Mucosa of stomach (tissue), 1 donor: ENCODE data around the gene TIAM2.

Experiments used
- H3K27me3 ChIP-seq: one replicate; pipeline ENCODE4 v1.7.0; 2013; ENCODE audit warnings: mild to moderate bottlenecking, low read length; ENCODE audit not compliant: control insufficient read depth, insufficient read depth
- H3K36me3 ChIP-seq: one replicate; pipeline ENCODE4 v1.7.0; 2013; ENCODE audit warnings: low read length; ENCODE audit not compliant: control insufficient read depth, insufficient read depth
- H3K4me1 ChIP-seq: one replicate; pipeline ENCODE4 v1.7.0; 2013; ENCODE audit warnings: mild to moderate bottlenecking, low read length; ENCODE audit not compliant: control insufficient read depth, insufficient read depth
- H3K4me3 ChIP-seq: one replicate; pipeline ENCODE4 v1.7.0; 2013; ENCODE audit warnings: low read length
- H3K9ac ChIP-seq: one replicate; pipeline ENCODE4 v1.7.0; 2013; ENCODE audit warnings: mild to moderate bottlenecking, low read length, moderate library complexity
- H3K9me3 ChIP-seq: one replicate; pipeline ENCODE4 v1.7.0; 2013; ENCODE audit warnings: mild to moderate bottlenecking, low read length, moderate library complexity; ENCODE audit not compliant: control insufficient read depth
- donor health status: Pancreatic carcinoma.

TIAM2 gene

GRCh38 chr6:155036907-155037306 is 41.8 kb downstream of the TIAM2 start:
- no peak overlapping the region for H3K4me3 ChIP-seq
- no peaks in the 10 kb centered on the region for H3K36me3 ChIP-seq
- no peak overlapping the region for H3K9ac ChIP-seq
- no peaks in the 10 kb centered on the region for H3K4me1 ChIP-seq
- no peaks in the 10 kb centered on the region for H3K9me3 ChIP-seq
- H3K27me3 ChIP-seq: no peaks in the 10 kb centered on the region

GRCh38 chr6:155038104-155038503 is 43.0 kb downstream of the TIAM2 start:
- Histone ChIP-seq H3K4me1 (no peaks in the 10 kb centered on the region), H3K27me3 (no peaks in the 10 kb centered on the region), H3K9ac (no peak overlapping the region), H3K36me3 (no peaks in the 10 kb centered on the region), H3K9me3 (no peaks in the 10 kb centered on the region), H3K4me3 (no peak overlapping the region)

GRCh38 chr6:155038527-155038926 is 43.4 kb downstream of the TIAM2 start:
- no peaks in the 10 kb centered on the region for H3K4me1 ChIP-seq
- H3K4me3 ChIP-seq: no peak overlapping the region
- no peaks in the 10 kb centered on the region for H3K27me3 ChIP-seq
- H3K9me3 ChIP-seq: no peaks in the 10 kb centered on the region
- no peak overlapping the region for H3K9ac ChIP-seq
- H3K36me3 ChIP-seq: no peaks in the 10 kb centered on the region

GRCh38 chr6:155039618-155040017 is 44.5 kb downstream of the TIAM2 start:
- no peaks in the 10 kb centered on the region for H3K36me3 ChIP-seq
- no peaks in the 10 kb centered on the region for H3K9me3 ChIP-seq
- no peak overlapping the region for H3K4me3 ChIP-seq
- H3K4me1 ChIP-seq: no peaks in the 10 kb centered on the region
- no peak overlapping the region for H3K9ac ChIP-seq
- H3K27me3 ChIP-seq: no peaks in the 10 kb centered on the region

- Histone ChIP-seq H3K9me3 (no peaks in the 10 kb centered on the region), H3K27me3 (no peaks in the 10 kb centered on the region), H3K9ac (no peak overlapping the region), H3K4me3 (no peak overlapping the region), H3K36me3 (no peaks in the 10 kb centered on the region), H3K4me1 (no peaks in the 10 kb centered on the region)
Observed at GRCh38 chr6:155040154-155040553, 45.0 kb downstream of the TIAM2 start.

- H3K4me3 ChIP-seq: no peak overlapping the region
- no peaks in the 10 kb centered on the region for H3K27me3 ChIP-seq
- no peaks in the 10 kb centered on the region for H3K9me3 ChIP-seq
- H3K36me3 ChIP-seq: no peaks in the 10 kb centered on the region
- H3K4me1 ChIP-seq: no peaks in the 10 kb centered on the region
- H3K9ac ChIP-seq: no peak overlapping the region
Observed at GRCh38 chr6:155040901-155041650, 46.0 kb downstream of the TIAM2 start.

- Histone ChIP-seq H3K27me3 (no peaks in the 10 kb centered on the region), H3K9ac (no peak overlapping the region), H3K4me3 (no peak overlapping the region), H3K36me3 (no peaks in the 10 kb centered on the region), H3K9me3 (no peaks in the 10 kb centered on the region), H3K4me1 (no peaks in the 10 kb centered on the region)
Observed at GRCh38 chr6:155041741-155042279, 46.7 kb downstream of the TIAM2 start.

- no peaks in the 10 kb centered on the region for H3K36me3 ChIP-seq
- H3K27me3 ChIP-seq: no peaks in the 10 kb centered on the region
- H3K9me3 ChIP-seq: no peaks in the 10 kb centered on the region
Observed at GRCh38 chr6:155042983-155043382, 47.9 kb downstream of the TIAM2 start.

GRCh38 chr6:155045561-155046404 is 50.7 kb downstream of the TIAM2 start:
- H3K4me1 ChIP-seq: no peaks in the 10 kb centered on the region
- H3K9me3 ChIP-seq: no peaks in the 10 kb centered on the region
- no peaks in the 10 kb centered on the region for H3K36me3 ChIP-seq
- no peak overlapping the region for H3K4me3 ChIP-seq
- H3K9ac ChIP-seq: no peak overlapping the region
- no peaks in the 10 kb centered on the region for H3K27me3 ChIP-seq

More at GRCh38 chr6:155042983-155043382, 47.9 kb downstream of the TIAM2 start:
- H3K9ac ChIP-seq: no peak overlapping the region
- H3K4me1 ChIP-seq: no peaks in the 10 kb centered on the region
- H3K4me3 ChIP-seq: no peak overlapping the region

- H3K4me1 ChIP-seq: no peaks in the 10 kb centered on the region
- no peaks in the 10 kb centered on the region for H3K27me3 ChIP-seq
- H3K9ac ChIP-seq: no peak overlapping the region
- no peak overlapping the region for H3K4me3 ChIP-seq
- H3K36me3 ChIP-seq: no peaks in the 10 kb centered on the region
- H3K9me3 ChIP-seq: no peaks in the 10 kb centered on the region
Observed at GRCh38 chr6:155047523-155047922, 52.4 kb downstream of the TIAM2 start.

GRCh38 chr6:155050311-155050710 is 55.2 kb downstream of the TIAM2 start:
- H3K4me3 ChIP-seq: no peak overlapping the region
- no peaks in the 10 kb centered on the region for H3K27me3 ChIP-seq
- no peaks in the 10 kb centered on the region for H3K36me3 ChIP-seq
- no peak overlapping the region for H3K9ac ChIP-seq
- H3K9me3 ChIP-seq: no peaks in the 10 kb centered on the region
- no peaks in the 10 kb centered on the region for H3K4me1 ChIP-seq
